ENCODE measurements around the gene TTC23L.

DNA sequence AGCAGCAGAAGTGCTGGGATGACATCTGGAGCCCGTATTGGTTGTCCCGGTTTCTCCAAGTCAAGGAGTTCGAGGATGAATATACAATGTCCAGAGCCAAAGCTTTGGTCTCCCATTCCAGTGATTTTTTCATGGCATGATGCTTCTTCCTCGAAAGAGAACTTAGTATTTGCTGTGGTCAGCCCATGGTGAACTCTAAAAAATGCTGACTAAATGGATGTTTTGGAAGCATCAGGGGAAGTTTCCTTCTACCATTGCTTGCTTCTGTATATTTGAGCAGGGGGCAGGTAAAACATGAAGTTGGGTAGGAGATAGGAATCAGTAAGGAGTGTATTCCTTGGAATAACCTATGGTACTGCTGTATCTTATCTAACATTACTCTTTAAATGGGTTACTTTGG lies 8.6 kb downstream of the TTC23L start:
- TF ChIP-seq, protein P1, sequence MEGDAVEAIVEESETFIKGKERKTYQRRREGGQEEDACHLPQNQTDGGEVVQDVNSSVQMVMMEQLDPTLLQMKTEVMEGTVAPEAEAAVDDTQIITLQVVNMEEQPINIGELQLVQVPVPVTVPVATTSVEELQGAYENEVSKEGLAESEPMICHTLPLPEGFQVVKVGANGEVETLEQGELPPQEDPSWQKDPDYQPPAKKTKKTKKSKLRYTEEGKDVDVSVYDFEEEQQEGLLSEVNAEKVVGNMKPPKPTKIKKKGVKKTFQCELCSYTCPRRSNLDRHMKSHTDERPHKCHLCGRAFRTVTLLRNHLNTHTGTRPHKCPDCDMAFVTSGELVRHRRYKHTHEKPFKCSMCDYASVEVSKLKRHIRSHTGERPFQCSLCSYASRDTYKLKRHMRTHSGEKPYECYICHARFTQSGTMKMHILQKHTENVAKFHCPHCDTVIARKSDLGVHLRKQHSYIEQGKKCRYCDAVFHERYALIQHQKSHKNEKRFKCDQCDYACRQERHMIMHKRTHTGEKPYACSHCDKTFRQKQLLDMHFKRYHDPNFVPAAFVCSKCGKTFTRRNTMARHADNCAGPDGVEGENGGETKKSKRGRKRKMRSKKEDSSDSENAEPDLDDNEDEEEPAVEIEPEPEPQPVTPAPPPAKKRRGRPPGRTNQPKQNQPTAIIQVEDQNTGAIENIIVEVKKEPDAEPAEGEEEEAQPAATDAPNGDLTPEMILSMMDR (IDR thresholded peaks at IDR 0.05; ENCODE audit: poor library complexity), result no peak
- TF ChIP-seq EZH2 (IDR thresholded peaks at IDR 0.05; ENCODE audit: borderline replicate concordance), result no peak
